H9 (cell line): ENCODE results near the gene LMTK2. TPM values are rescaled to one million over a fixed set of nuclear protein-coding genes. Genes with fewer than 3 reads are reported as not detected.
A peak's percentile ranks its signal among the peaks of the same experiment; 100 is the strongest.

ENCODE experiments used
- DNase-seq: peaks from one replicate; pipeline ENCODE4 v3.0.0-alpha.2; 2017
- H2AFZ ChIP-seq: one replicate; pipeline ENCODE4 v1.6.1; 2013; ENCODE audit warnings: mild to moderate bottlenecking, low read length, control low read depth, moderate library complexity
- H2AK5ac ChIP-seq: 2 replicates; pipeline ENCODE4 v1.6.1; 2013; ENCODE audit warnings: low read length, control low read depth, mixed read lengths; ENCODE audit not compliant: insufficient read length
- H2BK120ac ChIP-seq: one replicate; pipeline ENCODE4 v1.6.1; 2013; ENCODE audit warnings: low read depth, mild to moderate bottlenecking, low read length, control low read depth, inconsistent platforms; ENCODE audit not compliant: poor library complexity, severe bottlenecking
- H2BK12ac ChIP-seq: 2 replicates; pipeline ENCODE4 v1.6.1; 2013; ENCODE audit warnings: low read length, control low read depth, mixed read lengths, low read depth; ENCODE audit not compliant: insufficient read length
- H2BK15ac ChIP-seq: 2 replicates; pipeline ENCODE4 v1.6.1; 2013; ENCODE audit warnings: low read depth, low read length, control low read depth
- H2BK20ac ChIP-seq: one replicate; pipeline ENCODE4 v1.6.1; 2013; ENCODE audit warnings: low read depth, mild to moderate bottlenecking, low read length, control low read depth, inconsistent platforms; ENCODE audit not compliant: poor library complexity, severe bottlenecking
- H2BK5ac ChIP-seq: 2 replicates; pipeline ENCODE4 v1.6.1; 2013; ENCODE audit warnings: low read length, control low read depth, mixed read lengths; ENCODE audit not compliant: insufficient read length
- H3K14ac ChIP-seq: 2 replicates; pipeline ENCODE4 v1.6.1; 2013; ENCODE audit warnings: low read length, control low read depth; ENCODE audit not compliant: insufficient read depth
- H3K18ac ChIP-seq: 2 replicates; pipeline ENCODE4 v1.6.1; 2013; ENCODE audit warnings: low read depth, mild to moderate bottlenecking, mixed read lengths, low read length, control low read depth; ENCODE audit not compliant: insufficient read length
- H3K23ac ChIP-seq: 2 replicates; pipeline ENCODE4 v1.6.1; 2013; ENCODE audit warnings: low read length, control low read depth, mixed read lengths, low read depth; ENCODE audit not compliant: insufficient read length
- H3K23me2 ChIP-seq: 2 replicates; pipeline ENCODE4 v1.6.1; 2013; ENCODE audit warnings: low read depth, mild to moderate bottlenecking, mixed read lengths, low read length, control low read depth; ENCODE audit not compliant: insufficient read length, poor library complexity, severe bottlenecking
- H3K27ac ChIP-seq: 2 replicates; pipeline ENCODE4 v1.5.1; 2013; ENCODE audit warnings: low read length, control low read depth, mixed read lengths, low read depth; ENCODE audit not compliant: insufficient read length
- H3K27me3 ChIP-seq: 2 replicates; pipeline ENCODE4 v1.6.1; 2013; ENCODE audit warnings: low read length, control low read depth, inconsistent platforms; ENCODE audit not compliant: insufficient read depth
- H3K4ac ChIP-seq: 2 replicates; pipeline ENCODE4 v1.6.1; 2013; ENCODE audit warnings: low read depth, mild to moderate bottlenecking, control low read depth, inconsistent platforms, low read length, moderate library complexity
- H3K4me1 ChIP-seq: 2 replicates; pipeline ENCODE4 v1.6.1; 2013; ENCODE audit warnings: low read length, control low read depth, inconsistent platforms; ENCODE audit not compliant: insufficient read depth
- H3K4me2 ChIP-seq: 2 replicates; pipeline ENCODE4 v1.6.1; 2013; ENCODE audit warnings: low read length, control low read depth, mixed read lengths; ENCODE audit not compliant: insufficient read length, insufficient read depth
- H3K56ac ChIP-seq: 2 replicates; pipeline ENCODE4 v1.6.1; 2013; ENCODE audit warnings: low read depth, mild to moderate bottlenecking, mixed read lengths, low read length, control low read depth; ENCODE audit not compliant: insufficient read length
- H3K79me1 ChIP-seq: 2 replicates; pipeline ENCODE4 v1.6.1; 2013; ENCODE audit warnings: low read depth, mild to moderate bottlenecking, moderate library complexity, low read length, control low read depth, inconsistent platforms; ENCODE audit not compliant: insufficient read depth, poor library complexity, severe bottlenecking
- H3K79me2 ChIP-seq: 2 replicates; pipeline ENCODE4 v1.6.1; 2013; ENCODE audit warnings: low read length, control low read depth, inconsistent platforms; ENCODE audit not compliant: insufficient read depth
- H3K9ac ChIP-seq: 2 replicates; pipeline ENCODE4 v1.6.1; 2013; ENCODE audit warnings: low read length, control low read depth, mixed read lengths; ENCODE audit not compliant: insufficient read length; ENCODE audit errors: extremely low read depth
- H3K9me3 ChIP-seq: one replicate; pipeline ENCODE4 v1.6.1; 2013; ENCODE audit warnings: low read depth, low read length, inconsistent platforms; ENCODE audit not compliant: control insufficient read depth
- H3T11ph ChIP-seq: one replicate; pipeline ENCODE4 v1.6.1; 2013; ENCODE audit warnings: mild to moderate bottlenecking, low read length, control low read depth, inconsistent platforms
- H4K20me1 ChIP-seq: one replicate; pipeline ENCODE4 v1.6.1; 2013; ENCODE audit not compliant: control insufficient read depth, insufficient read length, insufficient read depth
- H4K5ac ChIP-seq: 2 replicates; pipeline ENCODE4 v1.6.1; 2013; ENCODE audit warnings: low read depth, mild to moderate bottlenecking, mixed read lengths, low read length, control low read depth; ENCODE audit not compliant: insufficient read length
- H4K8ac ChIP-seq: replicated peaks from 2 replicates; pipeline ENCODE4 v1.6.1; 2013; ENCODE audit warnings: low read length, control low read depth, mixed read lengths, low read depth; ENCODE audit not compliant: insufficient read length
- H4K91ac ChIP-seq: 2 replicates; pipeline ENCODE4 v1.6.1; 2013; ENCODE audit warnings: low read depth, mild to moderate bottlenecking, moderate library complexity, mixed read lengths, low read length, control low read depth; ENCODE audit not compliant: insufficient read length
- H3K27ac Mint-ChIP-seq, 3 experiments: 2 replicates in 2 of 3; 3 replicates in 1 of 3; pipeline ENCODE4 v1.8.0; 2020 to 2021; ENCODE audit warnings: mixed read lengths in 3 of 3, mild to moderate bottlenecking in 1 of 3, moderate library complexity in 1 of 3
- H3K27me3 Mint-ChIP-seq: 2 replicates; pipeline ENCODE4 v1.8.0; 2021; ENCODE audit warnings: low read depth, mild to moderate bottlenecking, moderate library complexity, mixed read lengths
- H3K36me3 Mint-ChIP-seq, 3 experiments: 2 replicates in 2 of 3; 3 replicates in 1 of 3; pipeline ENCODE4 v1.8.0; 2020 to 2021; ENCODE audit warnings: low read depth in 3 of 3, mixed read lengths in 3 of 3; ENCODE audit not compliant: insufficient read depth in 1 of 3
- H3K4me1 Mint-ChIP-seq, 2 experiments: 2 replicates each; pipeline ENCODE4 v1.8.0; 2020; ENCODE audit warnings: mixed read lengths in 2 of 2
- H3K4me3 Mint-ChIP-seq, 2 experiments: 2 replicates in 1 of 2; 3 replicates in 1 of 2; pipeline ENCODE4 v1.8.0; 2020 to 2021; ENCODE audit warnings: mild to moderate bottlenecking in 2 of 2, mixed read lengths in 2 of 2, moderate library complexity in 1 of 2
- H3K9me3 Mint-ChIP-seq, 2 experiments: 2 replicates in 1 of 2; 3 replicates in 1 of 2; pipeline ENCODE4 v1.8.0; 2020; ENCODE audit warnings: mild to moderate bottlenecking in 2 of 2, mixed read lengths in 2 of 2, moderate library complexity in 1 of 2
- CTCF ChIP-seq: fragments of 200-600 bp; sonication (generic); conservative IDR thresholded peaks from 3 replicates; pipeline ENCODE4 v1.8.0; 2021; ENCODE audit warnings: antibody characterized with exemption, mild to moderate bottlenecking
- WGBS: extraction: QIAGEN DNeasy Blood & Tissue Kit; methylation state at CpG from one replicate; pipeline ENCODE4 v1.1.7; 2013; ENCODE audit warnings: missing lambda C conversion rate, low lambda C conversion rate, mixed read lengths; ENCODE audit not compliant: insufficient read length; ENCODE audit errors: extremely low coverage; 5-methylcytosine and 5-hydroxymethylcytosine counted together
- long read RNA-seq: library from polyadenylated mRNA; unstranded; transcript quantifications from one replicate; pipeline ENCODE4 v2.0.0, GENCODE V29; 2020
- total RNA-seq: library from RNA; stranded (reverse); gene quantifications from 2 replicates; pipeline ENCODE4 v1.2.1, GENCODE V29; 2021

Gene LMTK2
- total RNA-seq: 22.3 and 24.9 TPM in 2 replicates
- long read RNA-seq, partial matches to known transcripts: 7 of 11 reads
- long read RNA-seq, other reads (novel, unspliced or antisense): 4 of 11 reads

- no peak within 1 kb of the TSS for H4K8ac ChIP-seq
- no peak within 1 kb of the TSS for H3K23ac ChIP-seq
- H2BK12ac ChIP-seq: no peak within 1 kb of the TSS
- no peaks in the 10 kb centered on the region for H3K4me1 ChIP-seq
- no peak within 1 kb of the TSS for H2BK120ac ChIP-seq
- H3T11ph ChIP-seq: no peak within 1 kb of the TSS
- no peaks in the 10 kb centered on the region for H3K9me3 ChIP-seq
- H3K56ac ChIP-seq: no peak within 1 kb of the TSS
- H2BK15ac ChIP-seq: no peak within 1 kb of the TSS
- peak within 1 kb of the TSS; percentile 53 for H3K4me2 ChIP-seq
- H3K9me3 Mint-ChIP-seq: peaks cover 4 to 5% of the 10 kb centered on the region in 2 experiments
- H3K4me3 Mint-ChIP-seq: peak within 1 kb of the TSS; percentile 98 to 99
- peak; percentile 91 for DNase-seq
- H3K27ac ChIP-seq: no peak within 1 kb of the TSS
- H4K91ac ChIP-seq: no peak within 1 kb of the TSS
- H3K4me1 Mint-ChIP-seq: peaks cover 33 to 40% of the 10 kb centered on the region in 2 experiments
- peaks cover 2 to 6% (median 3%) of the 10 kb centered on the region in 3 experiments; a peak in 4 of 7 replicates for H3K36me3 Mint-ChIP-seq
- H3K14ac ChIP-seq: peak within 1 kb of the TSS; percentile 84
- no CpG with 5 or more reads among the region's 75 CpGs for WGBS
- H3K23me2 ChIP-seq: peaks cover 3% of the 10 kb centered on the region
- peaks cover 13% of the 10 kb centered on the region; the same call in 1 of the 2 replicates for H3K79me2 ChIP-seq
- no peak within 1 kb of the TSS for H2AK5ac ChIP-seq
- no peak within 1 kb of the TSS for H3K4ac ChIP-seq
- peaks cover 4% of the 10 kb centered on the region for H3K79me1 ChIP-seq
- no peaks in the 10 kb centered on the region for H3K27me3 ChIP-seq
- H4K5ac ChIP-seq: no peak within 1 kb of the TSS
- no peak within 1 kb of the TSS for H2BK20ac ChIP-seq
- H3K18ac ChIP-seq: peak within 1 kb of the TSS; percentile 74
- H3K27me3 Mint-ChIP-seq: no peaks in the 10 kb centered on the region
- H3K27ac Mint-ChIP-seq: peak within 1 kb of the TSS; percentile 96 to 99 (median 96)
- TF ChIP-seq CTCF: peak; percentile 96
- no peak within 1 kb of the TSS for H2BK5ac ChIP-seq
- peak within 1 kb of the TSS; percentile 72 for H3K9ac ChIP-seq
- no peak within 1 kb of the TSS for H2AFZ ChIP-seq
- no peaks in the 10 kb centered on the region for H4K20me1 ChIP-seq
Measured at GRCh38 chr7:98106647-98107312, at the start of gene LMTK2. Gene LMTK2, plus strand, starts transcription at chr7:98106862. Its CDS starts 316 bp downstream, at chr7:98107178.
